Measurements from ENCODE around the gene LRMDA. TPM values are rescaled to one million over a fixed set of nuclear protein-coding genes. Genes with fewer than 3 reads are reported as not detected.

Gene LRMDA
- total RNA-seq, 4 donors from 2014 or later: 7.3 to 20.1 (median 8.4) TPM

DNA sequence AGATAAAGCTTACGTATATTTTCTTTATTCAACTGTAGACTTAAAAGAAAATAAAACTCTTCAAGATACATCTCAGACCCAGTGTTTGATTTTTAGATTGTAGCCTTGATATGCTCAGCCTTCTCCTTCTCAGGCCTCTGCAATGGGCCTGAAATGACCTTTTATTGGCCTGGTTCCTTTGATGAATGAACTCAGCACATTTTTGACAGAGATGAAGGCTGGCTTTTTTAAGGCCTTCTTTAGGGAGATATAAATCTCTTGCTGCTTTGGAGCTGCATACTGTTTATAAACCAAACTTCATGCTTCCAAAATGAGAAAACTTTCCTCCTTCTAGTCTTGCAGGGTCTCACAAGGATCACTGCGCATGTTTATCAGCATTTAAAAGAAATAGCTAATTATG lies 1049.8 kb downstream of the LRMDA start:
- Histone ChIP-seq H3K27me3 (no peaks in the 10 kb centered on the region), H3K4me1 (peaks cover 0 to 18% (median 2%) of the 10 kb centered on the region in 3 donors), H3K36me3 (no peaks in the 10 kb centered on the region), H3K9me3 (no peaks in the 10 kb centered on the region), H3K27ac (no peak overlapping the region), H3K4me3 (no peak overlapping the region)
- TF ChIP-seq POLR2A (IDR thresholded peaks at IDR 0.05) (no peak), POLR2AphosphoS5 (IDR thresholded peaks at IDR 0.05) (no peak), EP300 (IDR thresholded peaks at IDR 0.05) (no peak)
- TF ChIP-seq, protein P1, sequence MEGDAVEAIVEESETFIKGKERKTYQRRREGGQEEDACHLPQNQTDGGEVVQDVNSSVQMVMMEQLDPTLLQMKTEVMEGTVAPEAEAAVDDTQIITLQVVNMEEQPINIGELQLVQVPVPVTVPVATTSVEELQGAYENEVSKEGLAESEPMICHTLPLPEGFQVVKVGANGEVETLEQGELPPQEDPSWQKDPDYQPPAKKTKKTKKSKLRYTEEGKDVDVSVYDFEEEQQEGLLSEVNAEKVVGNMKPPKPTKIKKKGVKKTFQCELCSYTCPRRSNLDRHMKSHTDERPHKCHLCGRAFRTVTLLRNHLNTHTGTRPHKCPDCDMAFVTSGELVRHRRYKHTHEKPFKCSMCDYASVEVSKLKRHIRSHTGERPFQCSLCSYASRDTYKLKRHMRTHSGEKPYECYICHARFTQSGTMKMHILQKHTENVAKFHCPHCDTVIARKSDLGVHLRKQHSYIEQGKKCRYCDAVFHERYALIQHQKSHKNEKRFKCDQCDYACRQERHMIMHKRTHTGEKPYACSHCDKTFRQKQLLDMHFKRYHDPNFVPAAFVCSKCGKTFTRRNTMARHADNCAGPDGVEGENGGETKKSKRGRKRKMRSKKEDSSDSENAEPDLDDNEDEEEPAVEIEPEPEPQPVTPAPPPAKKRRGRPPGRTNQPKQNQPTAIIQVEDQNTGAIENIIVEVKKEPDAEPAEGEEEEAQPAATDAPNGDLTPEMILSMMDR (IDR thresholded peaks at IDR 0.05): no peak
- WGBS, 2 donors (ENCODE audit: low coverage in 1 of 2): 70 to 72% methylated on average over 2 of the region's 2 CpGs
- ATAC-seq: no peak

DNA sequence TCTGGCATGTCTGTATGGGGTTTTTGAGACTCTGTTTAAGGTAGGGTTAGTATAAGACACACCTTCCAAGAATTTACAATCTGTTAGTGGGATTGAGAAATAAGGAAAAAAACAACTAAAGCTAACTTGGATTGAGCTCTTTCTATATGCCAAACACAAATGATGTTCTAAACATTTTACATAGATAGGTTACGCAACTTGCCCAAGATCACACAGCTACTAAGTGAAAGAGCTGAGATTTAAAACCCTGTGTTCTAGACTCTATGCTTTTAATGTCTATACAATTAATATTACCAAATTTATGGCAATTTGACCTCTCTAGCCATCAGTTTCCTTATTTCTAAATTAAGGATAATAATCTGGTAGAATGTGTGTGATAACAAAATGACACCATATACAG lies 1056.2 kb downstream of the LRMDA start:
- TF ChIP-seq EP300 (IDR thresholded peaks at IDR 0.05) (no peak), POLR2A (IDR thresholded peaks at IDR 0.05) (no peak), POLR2AphosphoS5 (IDR thresholded peaks at IDR 0.05) (no peak)
- TF ChIP-seq, protein P1 (IDR thresholded peaks at IDR 0.05): no peak
- H3K9me3 ChIP-seq: peaks cover 0 to 25% (median 0%) of the 10 kb centered on the region in 3 donors
- WGBS, 2 donors (ENCODE audit: low coverage in 1 of 2): 67 to 94% methylated on average over 1 of the region's 1 CpG
- no peaks in the 10 kb centered on the region for H3K36me3 ChIP-seq
- H3K4me1 ChIP-seq: no peaks in the 10 kb centered on the region
- H3K27ac ChIP-seq: no peak overlapping the region
- ATAC-seq: no peak
- no peak overlapping the region for H3K4me3 ChIP-seq
- H3K27me3 ChIP-seq: no peaks in the 10 kb centered on the region

DNA sequence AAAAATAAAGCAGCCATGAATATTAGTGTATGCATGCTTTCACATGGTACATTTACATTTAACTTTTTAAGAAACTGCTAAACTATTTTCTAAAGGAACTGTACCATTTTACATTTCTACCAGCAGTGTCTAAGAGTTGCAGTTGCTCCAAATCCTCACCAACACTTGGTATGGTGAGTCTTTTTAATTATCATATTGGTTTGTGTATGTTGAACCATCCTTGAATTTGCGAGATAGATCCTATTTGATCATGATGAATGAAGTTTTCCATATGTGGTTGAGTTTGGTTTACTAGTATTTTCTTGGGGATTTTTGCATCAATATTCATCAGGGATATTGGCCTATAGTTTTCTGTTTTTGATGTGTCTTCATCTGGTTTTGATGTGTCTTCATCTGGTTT lies 1057.2 kb downstream of the LRMDA start:
- no peaks in the 10 kb centered on the region for H3K4me1 ChIP-seq
- peaks cover 0 to 33% (median 0%) of the 10 kb centered on the region in 3 donors for H3K9me3 ChIP-seq
- H3K4me3 ChIP-seq: no peak overlapping the region
- no peaks in the 10 kb centered on the region for H3K27me3 ChIP-seq
- H3K27ac ChIP-seq: no peak overlapping the region
- ATAC-seq: no peak
- no peaks in the 10 kb centered on the region for H3K36me3 ChIP-seq
- TF ChIP-seq, protein P1 (IDR thresholded peaks at IDR 0.05): no peak
- 95 to 100% methylated on average over 1 of the region's 1 CpG for WGBS, 2 donors (ENCODE audit: low coverage in 1 of 2)

DNA sequence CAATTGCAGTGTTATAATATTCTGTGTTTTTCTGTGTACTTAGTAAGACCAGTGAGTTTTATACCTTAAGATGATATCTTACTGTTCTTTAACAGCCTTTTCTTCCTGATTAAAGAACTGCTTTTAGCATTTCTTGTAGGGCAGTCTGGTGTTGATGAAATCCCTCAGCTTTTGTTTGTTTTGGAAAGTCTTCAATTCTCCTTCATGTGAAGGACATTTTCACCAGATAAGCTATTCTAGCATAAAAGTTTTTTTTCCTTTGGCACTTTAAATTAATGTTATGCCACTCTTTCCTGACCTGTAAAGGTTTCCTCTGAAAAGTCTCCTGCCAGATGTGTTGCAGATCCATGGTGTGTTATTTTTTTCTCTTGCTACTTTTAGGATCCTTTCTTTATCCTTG lies 1059.8 kb downstream of the LRMDA start:
- H3K9me3 ChIP-seq: peaks cover 0 to 38% (median 0%) of the 10 kb centered on the region in 3 donors
- TF ChIP-seq EP300 (IDR thresholded peaks at IDR 0.05) (no peak), POLR2A (IDR thresholded peaks at IDR 0.05) (no peak), POLR2AphosphoS5 (IDR thresholded peaks at IDR 0.05) (no peak)
- TF ChIP-seq, protein P1 (IDR thresholded peaks at IDR 0.05): no peak
- no peaks in the 10 kb centered on the region for H3K27me3 ChIP-seq
- H3K27ac ChIP-seq: no peak overlapping the region
- H3K4me3 ChIP-seq: no peak overlapping the region
- ATAC-seq: no peak
- H3K36me3 ChIP-seq: no peaks in the 10 kb centered on the region
- no peaks in the 10 kb centered on the region for H3K4me1 ChIP-seq

DNA sequence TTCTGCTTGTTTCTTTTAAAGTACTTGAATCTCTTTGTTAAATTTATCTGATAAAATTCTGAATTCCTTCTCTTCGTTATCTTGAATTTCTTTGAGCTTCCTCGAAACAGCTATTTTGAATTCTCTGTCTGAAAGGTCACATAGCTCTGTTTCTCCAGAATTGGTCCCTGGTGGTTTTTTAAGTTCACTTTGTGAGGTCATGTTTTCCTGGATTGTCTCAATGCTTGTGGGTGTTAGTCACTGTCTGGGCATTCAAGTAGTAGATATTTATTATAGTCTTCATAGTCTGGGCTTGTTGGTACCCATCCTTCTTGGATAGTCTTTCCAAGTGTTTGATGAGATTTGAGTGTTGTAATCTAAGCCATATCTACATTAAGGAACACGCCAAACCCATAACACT lies 1060.6 kb downstream of the LRMDA start:
- no peak for TF ChIP-seq POLR2AphosphoS5 (IDR thresholded peaks at IDR 0.05)
- TF ChIP-seq EP300 (IDR thresholded peaks at IDR 0.05): no peak
- TF ChIP-seq POLR2A (IDR thresholded peaks at IDR 0.05): no peak
- TF ChIP-seq, protein P1 (IDR thresholded peaks at IDR 0.05): no peak
- WGBS, 2 donors (ENCODE audit: low coverage in 1 of 2): 78% methylated on average over 3 of the region's 3 CpGs; no CpG with 5 or more reads in 1 of the 2 donors
- H3K36me3 ChIP-seq: no peaks in the 10 kb centered on the region
- peaks cover 0 to 38% (median 0%) of the 10 kb centered on the region in 3 donors for H3K9me3 ChIP-seq
- no peaks in the 10 kb centered on the region for H3K27me3 ChIP-seq
- H3K27ac ChIP-seq: no peak overlapping the region
- ATAC-seq: no peak
- no peaks in the 10 kb centered on the region for H3K4me1 ChIP-seq
- H3K4me3 ChIP-seq: no peak overlapping the region
